PC-9 (cell line): Measurements from ENCODE around the gene ARF3. TPM values are rescaled to one million over a fixed set of nuclear protein-coding genes. Genes with fewer than 3 reads are reported as not detected.

Experiments
- BruUV-seq: library from RNA; stranded (reverse); fragments of 400-500 nt; replicated peaks from 2 replicates; lab custom pipeline; 2021; lab: Mats Ljungman, UMichigan
- CTCF ChIA-PET: fragments of 300-600 bp; sonication (Branson Sonifier 250); formaldehyde crosslinking; loops from one replicate; lab custom pipeline; 2022; ENCODE audit warnings: antibody characterized with exemption; lab: Charles Lee
- POLR2A ChIA-PET: fragments of 300-600 bp; sonication (Branson Sonifier 250); formaldehyde crosslinking; loops from one replicate; lab custom pipeline; 2022; ENCODE audit warnings: antibody characterized with exemption; ENCODE audit not compliant: unreplicated experiment; lab: Charles Lee
- DNase-seq, 2 experiments: peaks; one replicate each; pipeline versions ENCODE4 v3.0.0 to v3.0.0-alpha.2; 2015 to 2022; ENCODE audit warnings: mixed read lengths in 1 of 2
- H2AFZ ChIP-seq: fragments of 200-600 bp; sonication (generic); 2 replicates; pipeline ENCODE4 v1.8.1; 2017; ENCODE audit warnings: antibody characterized with exemption
- H3F3A ChIP-seq: fragments of 200-600 bp; sonication (generic); 2 replicates; pipeline ENCODE4 v1.8.1; 2017; ENCODE audit warnings: antibody characterized with exemption, mild to moderate bottlenecking, low read depth; ENCODE audit not compliant: insufficient read depth
- H3K27ac ChIP-seq: fragments of 200-600 bp; sonication (generic); 2 replicates; pipeline ENCODE4 v1.6.1; 2016; ENCODE audit warnings: mixed run types
- H3K27me3 ChIP-seq: fragments of 200-600 bp; sonication (generic); 2 replicates; pipeline ENCODE4 v1.6.1; 2016; ENCODE audit warnings: low read depth, mixed run types; ENCODE audit not compliant: insufficient read depth
- H3K36me3 ChIP-seq: fragments of 200-600 bp; sonication (generic); 2 replicates; pipeline ENCODE4 v1.6.1; 2016; ENCODE audit warnings: low read depth, mixed run types
- H3K4me1 ChIP-seq: fragments of 200-600 bp; sonication (generic); replicated peaks from 2 replicates; pipeline ENCODE4 v1.6.1; 2016; ENCODE audit warnings: mixed run types; ENCODE audit not compliant: insufficient read depth
- H3K4me2 ChIP-seq: fragments of 200-600 bp; sonication (generic); 2 replicates; pipeline ENCODE4 v1.6.1; 2017; ENCODE audit warnings: mixed run types
- H3K4me3 ChIP-seq: fragments of 200-600 bp; sonication (generic); 2 replicates; pipeline ENCODE4 v1.6.1; 2016; ENCODE audit warnings: mixed run types
- H3K79me2 ChIP-seq: fragments of 200-600 bp; sonication (generic); 2 replicates; pipeline ENCODE4 v1.6.1; 2017; ENCODE audit warnings: low read depth, mixed run types
- H3K9me2 ChIP-seq: fragments of 200-600 bp; sonication (generic); 2 replicates; pipeline ENCODE4 v1.8.1; 2017; ENCODE audit warnings: mild to moderate bottlenecking; ENCODE audit not compliant: insufficient read depth
- H3K9me3 ChIP-seq: fragments of 200-600 bp; sonication (generic); 2 replicates; pipeline ENCODE4 v1.8.1; 2016; ENCODE audit warnings: low read depth; ENCODE audit not compliant: insufficient read depth
- H4K20me1 ChIP-seq: fragments of 200-600 bp; sonication (generic); 2 replicates; pipeline ENCODE4 v1.8.1; 2017; ENCODE audit not compliant: insufficient read depth
- EZH2 ChIP-seq: fragments of 200-600 bp; sonication (generic); IDR thresholded peaks from 2 replicates; pipeline ENCODE4 v1.8.0; 2017; ENCODE audit warnings: antibody characterized with exemption, low read depth
- intact Hi-C: fragments of 100-400 bp; cut with micrococcal nuclease; formaldehyde crosslinking; loops from one replicate; pipeline ENCODE4 v1.10.0; 2022; ENCODE audit not compliant: unreplicated experiment
- total RNA-seq: library from RNA; stranded (reverse); gene quantifications from 2 replicates; pipeline ENCODE4 v1.2.3, GENCODE V29; 2021
- TF ChIP-seq, protein P1 (sequence below): fragments of 200-600 bp; sonication (generic); conservative IDR thresholded peaks from 2 replicates; pipeline ENCODE4 v1.6.1; 2017; ENCODE audit warnings: mixed run types, antibody characterized with exemption, mild to moderate bottlenecking, moderate library complexity

The ARF3 gene
- total RNA-seq, 1 experiment from 2014 or later: 205 TPM

DNA sequence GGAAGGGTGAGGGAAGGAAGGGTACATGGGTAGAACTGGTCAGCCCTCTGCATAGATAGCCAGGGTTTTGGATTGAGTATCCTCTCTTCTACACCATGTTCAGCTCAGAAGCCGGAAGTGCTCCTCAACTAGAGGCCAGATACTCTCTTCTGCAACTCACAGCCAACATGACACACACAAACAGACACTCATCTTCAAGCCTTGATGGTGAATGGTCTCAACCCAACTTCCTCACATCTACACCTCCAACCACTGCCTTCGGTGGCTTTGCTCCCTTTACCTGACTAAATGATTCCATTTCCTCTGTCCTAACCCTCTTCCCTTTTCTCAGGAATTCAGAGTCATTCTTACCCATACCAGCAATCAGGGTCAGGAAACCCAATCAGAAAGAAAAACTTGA lies 24.4 kb downstream of the ARF3 start:
- peaks cover 32% of the 10 kb centered on the region for H4K20me1 ChIP-seq
- H3K27ac ChIP-seq: no peak overlapping the region
- H3F3A ChIP-seq: peaks cover 32% of the 10 kb centered on the region
- no peaks in the 10 kb centered on the region for H3K4me1 ChIP-seq
- CTCF ChIA-PET: interaction anchor here (0.6 kb wide), 1 partner anchor 1036 kb away, joined by 4 read pairs; no protein-coding TSS in a partner anchor
- H3K27me3 ChIP-seq: no peaks in the 10 kb centered on the region
- DNase-seq: no peak
- H3K36me3 ChIP-seq: peaks cover 43% of the 10 kb centered on the region
- H3K79me2 ChIP-seq: no peaks in the 10 kb centered on the region
- no peak overlapping the region for H3K4me3 ChIP-seq
- intact Hi-C loops: no loop called here
- no TSS peak for BruUV-seq
- no peaks in the 10 kb centered on the region for H3K9me3 ChIP-seq
- H3K4me2 ChIP-seq: no peak overlapping the region
- TF ChIP-seq, protein P1, sequence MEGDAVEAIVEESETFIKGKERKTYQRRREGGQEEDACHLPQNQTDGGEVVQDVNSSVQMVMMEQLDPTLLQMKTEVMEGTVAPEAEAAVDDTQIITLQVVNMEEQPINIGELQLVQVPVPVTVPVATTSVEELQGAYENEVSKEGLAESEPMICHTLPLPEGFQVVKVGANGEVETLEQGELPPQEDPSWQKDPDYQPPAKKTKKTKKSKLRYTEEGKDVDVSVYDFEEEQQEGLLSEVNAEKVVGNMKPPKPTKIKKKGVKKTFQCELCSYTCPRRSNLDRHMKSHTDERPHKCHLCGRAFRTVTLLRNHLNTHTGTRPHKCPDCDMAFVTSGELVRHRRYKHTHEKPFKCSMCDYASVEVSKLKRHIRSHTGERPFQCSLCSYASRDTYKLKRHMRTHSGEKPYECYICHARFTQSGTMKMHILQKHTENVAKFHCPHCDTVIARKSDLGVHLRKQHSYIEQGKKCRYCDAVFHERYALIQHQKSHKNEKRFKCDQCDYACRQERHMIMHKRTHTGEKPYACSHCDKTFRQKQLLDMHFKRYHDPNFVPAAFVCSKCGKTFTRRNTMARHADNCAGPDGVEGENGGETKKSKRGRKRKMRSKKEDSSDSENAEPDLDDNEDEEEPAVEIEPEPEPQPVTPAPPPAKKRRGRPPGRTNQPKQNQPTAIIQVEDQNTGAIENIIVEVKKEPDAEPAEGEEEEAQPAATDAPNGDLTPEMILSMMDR: no peak
- TF ChIP-seq EZH2: no peak
- no peaks in the 10 kb centered on the region for H3K9me2 ChIP-seq
- POLR2A ChIA-PET: no interaction called here
- H2AFZ ChIP-seq: no peak overlapping the region

DNA sequence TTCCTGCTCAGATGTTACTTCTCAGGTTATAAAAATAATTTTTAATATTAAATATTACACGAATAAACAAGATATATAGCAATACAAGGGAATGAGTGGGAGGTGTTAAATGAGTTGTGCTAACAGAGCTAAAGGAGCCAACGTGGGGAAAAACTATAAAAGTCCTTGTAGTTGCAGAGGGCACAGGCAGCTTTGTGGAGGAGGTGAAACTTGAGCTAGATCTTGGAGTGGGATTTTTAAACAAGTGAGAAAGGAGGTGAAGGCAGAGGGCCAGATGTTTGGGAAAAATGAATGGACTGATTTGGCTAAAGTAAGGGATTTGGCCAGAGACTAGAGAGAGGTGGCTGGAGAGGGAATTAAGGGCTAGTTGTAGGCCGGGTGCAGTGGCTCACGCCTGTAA lies 26.8 kb downstream of the ARF3 start:
- Histone ChIP-seq H3K9me3 (no peaks in the 10 kb centered on the region), H3K4me3 (no peak overlapping the region), H4K20me1 (peaks cover 10% of the 10 kb centered on the region; the same call in 1 of the 2 replicates), H2AFZ (no peak overlapping the region), H3F3A (peaks cover 37% of the 10 kb centered on the region), H3K27ac (no peak overlapping the region), H3K36me3 (peaks cover 32% of the 10 kb centered on the region), H3K27me3 (no peaks in the 10 kb centered on the region), H3K9me2 (no peaks in the 10 kb centered on the region), H3K4me1 (no peaks in the 10 kb centered on the region), H3K4me2 (no peak overlapping the region), H3K79me2 (no peaks in the 10 kb centered on the region)
- intact Hi-C loops: no loop called here
- TF ChIP-seq, protein P1: no peak
- TF ChIP-seq EZH2: no peak
- no TSS peak for BruUV-seq
- CTCF ChIA-PET: interaction anchor here (0.6 kb wide), 2 partner anchors 9 to 55 kb away, joined by 3 to 5 read pairs; no protein-coding TSS in a partner anchor
- no peak for DNase-seq
- POLR2A ChIA-PET: no interaction called here

DNA sequence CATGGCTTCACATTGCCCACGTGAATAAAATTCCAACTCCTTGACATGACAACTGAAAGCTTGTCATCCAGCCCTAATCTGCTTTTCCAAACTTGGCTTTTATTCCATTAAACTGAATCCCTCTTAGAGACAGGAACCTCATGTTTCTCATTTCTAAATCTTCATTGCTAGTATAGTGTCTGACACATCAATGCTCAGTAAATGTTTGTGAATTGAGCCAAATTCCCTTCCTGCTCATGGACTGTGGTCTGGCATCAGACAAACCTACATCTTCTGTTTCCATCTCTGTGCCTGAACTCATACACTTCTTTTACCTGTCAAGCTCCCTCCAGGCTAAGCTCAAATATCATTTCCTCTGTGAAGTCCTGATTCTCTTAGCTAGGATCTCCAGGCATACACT lies 27.7 kb downstream of the ARF3 start:
- POLR2A ChIA-PET: no interaction called here
- no peaks in the 10 kb centered on the region for H3K4me1 ChIP-seq
- H3K27me3 ChIP-seq: no peaks in the 10 kb centered on the region
- H3K9me2 ChIP-seq: no peaks in the 10 kb centered on the region
- no TSS peak for BruUV-seq
- CTCF ChIA-PET: no interaction called here
- no peaks in the 10 kb centered on the region for H3K9me3 ChIP-seq
- TF ChIP-seq EZH2: no peak
- TF ChIP-seq, protein P1: no peak
- no peak for DNase-seq
- H3K4me3 ChIP-seq: no peak overlapping the region
- H3K79me2 ChIP-seq: no peaks in the 10 kb centered on the region
- peaks cover 23% of the 10 kb centered on the region for H3K36me3 ChIP-seq
- H3K27ac ChIP-seq: no peak overlapping the region
- H4K20me1 ChIP-seq: peaks cover 10% of the 10 kb centered on the region; the same call in 1 of the 2 replicates
- no peak overlapping the region for H2AFZ ChIP-seq
- intact Hi-C loops: no loop called here
- peaks cover 37% of the 10 kb centered on the region for H3F3A ChIP-seq
- H3K4me2 ChIP-seq: no peak overlapping the region
